ENCODE data around the gene ENHO.
"Not testable (repeated sequence)": the region's sequence is repeated elsewhere in the genome, so short reads cannot be mapped to it uniquely, and the experiment has no call there.

ENHO gene

GRCh38 chr9:34555500-34555899 lies 32.7 kb upstream of the ENHO start:
- no peak for DNase-seq (ENCODE audit: low spot score)

- DNase-seq (ENCODE audit: low spot score) = no peak
These were observed 32.2 kb upstream of the ENHO start for GRCh38 chr9:34555002-34555348.

DNA sequence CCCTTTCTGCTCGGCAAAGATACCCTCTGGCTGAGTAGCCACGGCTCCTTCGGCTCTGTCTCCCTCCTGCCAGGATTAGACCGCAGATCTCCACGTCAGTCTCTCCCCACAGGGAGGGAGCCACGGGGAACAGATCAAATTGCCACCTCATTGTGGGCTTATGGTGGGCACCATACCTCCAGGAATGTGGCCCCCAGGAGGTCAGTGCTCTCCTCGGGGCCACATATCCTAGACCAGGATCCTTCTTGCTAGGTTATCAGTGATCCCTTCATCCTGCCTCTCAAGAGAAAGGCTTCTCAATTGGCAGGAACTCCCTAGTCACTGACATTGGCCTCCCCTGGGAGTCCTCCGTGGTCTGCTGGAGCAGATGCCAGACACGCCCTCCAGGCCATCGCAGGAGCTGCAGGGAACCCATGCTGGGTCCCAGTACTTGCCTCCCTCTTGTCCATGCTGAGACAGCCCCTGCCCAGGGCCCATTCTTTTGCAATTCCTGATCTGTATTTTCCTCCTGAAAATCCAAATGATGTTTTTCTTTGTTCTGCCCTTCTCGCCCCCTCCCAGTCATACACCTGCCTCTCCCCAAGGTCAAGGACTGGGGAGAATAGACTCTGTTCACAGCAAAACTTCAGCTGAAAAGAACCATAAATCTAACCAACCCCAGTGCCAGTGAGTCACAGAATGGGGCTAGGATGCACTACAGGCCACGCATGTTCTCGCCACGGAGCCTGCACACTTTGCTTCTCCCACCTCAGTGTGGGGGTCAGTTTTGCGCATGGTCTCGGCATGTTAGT lies 31.6 kb upstream of the ENHO start:
- no peak for DNase-seq (ENCODE audit: low spot score)

- DNase-seq (ENCODE audit: low spot score) = no peak
These were observed 30.8 kb upstream of the ENHO start for GRCh38 chr9:34553511-34554021.

DNA sequence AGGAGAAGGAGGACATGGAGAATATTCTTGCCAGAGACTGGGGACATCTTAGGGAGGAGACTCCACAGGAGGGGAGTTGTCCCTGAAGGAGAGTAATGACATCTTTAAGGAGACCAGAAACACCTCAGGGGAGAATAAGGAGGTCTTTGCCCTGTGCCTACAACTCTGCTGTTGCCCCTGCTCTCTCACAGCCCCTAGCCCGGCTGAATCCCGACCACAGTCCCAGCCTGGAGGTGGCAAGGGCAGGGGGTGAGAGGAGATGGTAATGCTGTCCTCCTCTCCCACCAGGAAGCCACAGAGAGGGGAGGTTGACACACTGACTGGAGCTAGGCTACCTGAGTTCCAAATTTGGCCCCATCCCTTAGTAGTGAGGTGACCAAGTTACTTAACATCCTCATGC lies 30.2 kb upstream of the ENHO start:
- no peak for DNase-seq (ENCODE audit: low spot score)

DNA sequence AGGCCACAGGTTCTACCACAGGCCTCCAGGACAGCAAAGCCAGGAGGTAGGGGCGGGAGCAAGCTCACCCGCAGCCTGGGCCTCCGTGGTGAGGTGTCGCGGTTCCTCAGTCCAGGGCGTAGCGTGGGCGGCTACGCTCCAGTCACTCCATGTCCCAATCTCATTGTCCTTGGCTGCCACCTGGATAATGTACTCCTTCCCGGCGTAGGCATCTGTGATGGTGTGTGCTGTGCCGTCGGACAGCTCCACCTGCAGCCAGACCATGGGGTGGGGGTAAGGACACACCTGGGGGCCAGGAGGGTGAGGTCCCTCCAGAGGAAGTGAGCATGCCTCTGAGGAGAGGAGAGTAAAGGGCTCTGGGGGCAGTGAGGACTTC lies 29.8 kb upstream of the ENHO start:
- no peak for DNase-seq (ENCODE audit: low spot score)

DNA sequence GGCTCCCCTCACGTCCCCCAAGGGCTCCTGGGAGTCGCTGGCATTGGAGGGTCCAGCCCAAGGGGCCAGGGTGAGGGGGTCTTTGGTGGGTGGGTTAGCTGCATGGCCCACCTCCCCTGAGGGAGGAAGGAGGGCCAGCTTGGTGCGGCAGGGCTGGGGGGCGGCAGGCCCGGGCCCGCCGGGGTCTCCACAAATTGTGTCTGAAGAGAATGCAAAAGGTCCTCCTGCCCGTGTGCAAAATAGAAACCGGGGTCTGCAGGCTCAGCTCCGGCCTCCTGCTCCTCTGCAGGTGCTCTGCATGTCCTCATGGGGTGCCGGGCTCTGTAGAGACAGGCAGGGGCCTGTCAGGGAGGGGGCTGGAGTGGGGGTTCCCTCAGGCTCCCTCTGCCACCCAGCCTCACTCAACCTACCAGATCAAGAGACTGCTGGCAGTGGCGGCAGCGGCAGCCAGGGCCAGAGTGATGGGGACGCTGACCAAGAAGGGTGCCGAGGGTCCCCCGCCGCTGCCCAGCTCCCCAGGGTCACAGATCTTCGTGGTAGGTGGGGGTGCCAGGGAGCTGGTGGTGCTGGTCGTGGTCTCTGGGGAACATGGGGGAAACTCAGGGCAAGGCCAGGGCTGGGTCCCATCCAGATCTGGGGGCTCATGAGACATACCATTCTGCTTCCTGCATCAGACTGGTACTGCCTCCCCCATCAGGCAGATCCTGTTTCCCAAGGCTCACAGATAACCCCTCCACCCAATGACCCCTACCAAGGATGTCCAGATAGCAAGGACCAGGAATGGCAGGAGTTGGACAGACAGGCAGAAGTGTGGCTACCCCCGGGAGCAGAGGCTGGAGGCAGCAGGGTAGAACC lies 29.2 kb upstream of the ENHO start:
- no peak for DNase-seq (ENCODE audit: low spot score)

DNA sequence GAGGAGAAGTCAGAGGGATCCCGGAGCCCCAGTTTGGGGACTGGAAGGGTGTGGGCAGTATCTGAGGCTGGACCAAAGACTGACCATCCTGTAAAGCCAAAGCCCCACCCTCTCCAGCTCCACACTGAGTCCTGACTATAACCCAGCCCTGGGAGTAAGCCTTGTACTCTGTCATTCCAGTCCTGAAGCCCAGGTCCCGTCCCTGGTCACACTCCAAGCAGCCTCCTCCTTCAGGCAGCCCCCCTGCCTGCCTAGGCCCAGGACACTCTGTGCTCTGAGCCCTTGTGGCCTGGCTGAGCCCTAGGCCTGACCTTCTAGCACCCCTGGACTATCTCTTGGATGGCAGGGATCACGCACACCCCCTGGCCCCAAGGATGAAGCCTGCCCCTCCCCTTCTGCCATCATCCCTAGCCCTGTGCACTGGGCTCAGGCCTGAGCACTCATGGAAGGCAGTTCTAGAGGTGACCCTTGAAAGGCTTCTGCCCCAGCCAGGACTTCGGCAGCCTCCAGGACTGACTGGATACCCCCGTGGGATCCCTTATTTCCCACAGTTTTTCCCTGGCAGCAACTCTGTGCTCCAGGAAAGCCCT lies 28.0 kb upstream of the ENHO start:
- no peak for DNase-seq (ENCODE audit: low spot score)

GRCh38 chr9:34550016-34550680 lies 27.4 kb upstream of the ENHO start:
- no peak for DNase-seq (ENCODE audit: low spot score)

DNA sequence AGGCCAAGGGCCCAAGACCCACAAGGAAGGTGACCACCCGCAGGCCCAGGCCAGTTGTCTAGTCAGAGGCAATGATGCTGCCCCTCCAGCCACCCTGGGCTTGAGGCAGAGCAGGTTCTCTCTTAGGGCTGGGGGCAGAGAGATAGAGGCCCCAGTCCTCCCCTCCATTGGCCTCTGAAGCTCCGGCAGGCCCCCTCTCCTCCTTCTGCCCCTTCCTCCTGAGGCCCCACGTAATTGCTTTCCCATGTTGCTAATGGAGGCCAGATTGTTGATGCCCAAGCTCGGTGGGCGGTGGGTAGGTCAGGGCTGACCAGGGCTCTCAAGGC lies 26.6 kb upstream of the ENHO start:
- no peak for DNase-seq (ENCODE audit: low spot score)

- DNase-seq (ENCODE audit: low spot score) = peak; percentile 11
These were observed 25.3 kb upstream of the ENHO start for GRCh38 chr9:34547960-34548611.

GRCh38 chr9:34546834-34547827 lies 24.3 kb upstream of the ENHO start:
- DNase-seq (ENCODE audit: low spot score) = peak; percentile 31

DNA sequence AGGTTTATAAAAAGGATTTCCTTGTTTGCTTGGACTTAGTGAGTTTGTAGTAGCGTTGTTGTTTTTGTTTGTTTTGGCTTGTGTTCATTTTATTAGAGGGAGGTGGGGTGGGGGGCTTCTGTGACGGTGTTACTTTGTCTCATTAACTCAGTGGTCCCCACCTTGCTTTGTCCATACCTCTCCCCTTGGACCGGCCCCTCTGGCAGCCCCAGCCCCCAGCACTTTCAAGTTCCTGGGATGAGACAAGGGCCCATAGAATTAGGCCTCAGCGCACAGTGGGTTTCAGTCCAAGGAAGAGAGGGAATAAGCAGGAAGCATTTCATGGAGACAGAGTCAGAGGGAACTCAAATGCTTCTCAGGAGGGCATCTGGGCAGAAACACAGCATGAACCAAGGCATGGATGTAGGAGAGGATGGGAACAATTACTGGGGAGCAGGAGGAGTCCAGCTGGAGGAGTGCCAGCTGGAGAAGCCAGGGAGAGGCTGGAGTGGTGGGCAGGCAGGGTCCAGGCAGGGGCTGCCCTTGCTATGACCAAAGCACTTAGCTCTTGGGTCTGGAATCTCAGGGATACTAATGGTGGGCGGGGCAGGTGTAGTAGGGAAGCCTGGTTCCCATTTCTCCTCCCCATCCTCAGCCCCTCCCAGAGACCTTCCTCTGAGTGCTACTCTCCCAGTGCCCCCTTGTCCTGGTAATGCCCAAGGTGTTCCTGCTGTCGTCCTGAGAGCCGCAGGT lies 23.5 kb upstream of the ENHO start:
- DNase-seq (ENCODE audit: low spot score) = no peak

DNA sequence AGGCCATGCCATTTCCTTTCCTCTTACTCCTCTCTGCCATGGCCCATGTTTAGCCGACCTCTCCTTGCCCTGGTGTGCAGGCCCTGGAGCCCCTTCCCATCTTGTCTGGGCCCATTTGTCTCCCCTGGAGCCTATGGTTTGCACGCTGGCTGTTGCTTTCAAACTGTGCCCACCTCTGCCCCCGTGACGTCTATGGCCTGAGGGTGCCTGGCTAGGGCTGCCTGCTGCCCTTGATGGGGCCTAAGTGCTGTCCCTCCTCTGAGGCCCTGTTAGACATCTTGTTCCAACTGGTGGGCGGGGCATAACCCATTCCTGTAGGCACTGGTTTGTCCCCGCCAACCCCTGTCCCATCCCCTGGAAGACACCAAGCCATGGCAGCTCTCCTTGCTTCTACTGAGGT lies 22.7 kb upstream of the ENHO start:
- DNase-seq (ENCODE audit: low spot score) = no peak

- no peak for DNase-seq (ENCODE audit: low spot score)
These were observed 21.2 kb upstream of the ENHO start for GRCh38 chr9:34544035-34544434.

GRCh38 chr9:34541540-34541939 lies 18.8 kb upstream of the ENHO start:
- no peak for DNase-seq (ENCODE audit: low spot score)

- no peak for DNase-seq (ENCODE audit: low spot score)
These were observed 18.0 kb upstream of the ENHO start for GRCh38 chr9:34540827-34541226.

DNA sequence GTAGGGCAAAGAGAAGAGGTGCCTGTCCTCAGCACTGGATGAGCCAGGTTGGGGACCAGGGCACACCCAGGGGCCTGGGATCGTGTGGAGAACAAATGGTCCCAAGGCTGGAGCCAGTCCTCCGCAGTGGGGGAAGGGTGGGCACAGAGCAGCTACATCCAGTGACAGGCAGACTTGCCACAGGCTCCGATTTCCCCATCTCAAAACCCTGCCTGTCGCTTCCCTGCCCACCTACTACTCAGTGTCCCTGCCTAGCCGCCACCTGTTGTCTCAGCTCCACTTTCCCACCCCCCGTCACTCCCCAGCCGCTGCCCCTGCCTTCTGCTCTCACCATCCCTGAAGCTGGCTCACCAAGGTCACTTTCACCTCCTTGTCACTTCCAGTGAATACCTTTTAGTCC lies 13.9 kb upstream of the ENHO start:
- DNase-seq (ENCODE audit: low spot score) = no peak

DNA sequence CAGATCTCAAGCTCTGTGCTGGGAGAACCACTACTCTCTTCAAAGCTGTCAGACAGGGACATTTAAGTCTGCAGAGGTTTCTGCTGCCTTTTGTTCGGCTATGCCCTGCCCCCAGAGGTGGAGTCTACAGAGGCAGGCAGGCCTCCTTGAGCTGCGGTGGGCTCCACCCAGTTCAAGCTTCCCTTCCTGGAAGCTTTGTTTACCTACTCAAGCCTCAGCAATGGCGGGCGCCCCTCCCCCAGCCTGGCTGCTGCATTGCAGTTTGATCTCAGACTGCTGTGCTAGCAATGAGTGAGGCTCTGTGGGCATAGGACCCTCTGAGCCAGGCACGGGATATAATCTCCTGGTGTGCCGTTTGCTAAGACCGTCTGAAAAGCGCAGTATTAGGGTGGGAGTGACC lies 9.3 kb upstream of the ENHO start:
- DNase-seq (ENCODE audit: low spot score) = not testable (repeated sequence)

- DNase-seq (ENCODE audit: low spot score) = no peak
These were observed 3.2 kb upstream of the ENHO start for GRCh38 chr9:34526026-34526425.

All from CD4-positive, alpha-beta T cell treated with Interleukin-2 at 100 ng/mL for 4 hours (primary cell).